ENCODE results near the gene OTX2. TPM values are rescaled to one million over a fixed set of nuclear protein-coding genes. Genes with fewer than 3 reads are reported as not detected.

Gene OTX2
- polyA plus RNA-seq (2011; rRNA removed) (not detected in 2 replicates), polyA plus RNA-seq (2017; fragmentation: RNase III; extraction: RNeasy Plus Mini Kit Qiagen cat#74134 plus additional on column Dnase treatment) (not detected in 3 replicates), polyA minus RNA-seq (2011; rRNA and poly(A)+ RNA removed) (not detected in 2 replicates)
- polyA plus RNA-seq (2012; cell fraction: cytosol; rRNA removed): not detected in 2 replicates
- polyA plus RNA-seq (2012; cell fraction: nucleus; rRNA removed): not detected in 2 replicates

DNA sequence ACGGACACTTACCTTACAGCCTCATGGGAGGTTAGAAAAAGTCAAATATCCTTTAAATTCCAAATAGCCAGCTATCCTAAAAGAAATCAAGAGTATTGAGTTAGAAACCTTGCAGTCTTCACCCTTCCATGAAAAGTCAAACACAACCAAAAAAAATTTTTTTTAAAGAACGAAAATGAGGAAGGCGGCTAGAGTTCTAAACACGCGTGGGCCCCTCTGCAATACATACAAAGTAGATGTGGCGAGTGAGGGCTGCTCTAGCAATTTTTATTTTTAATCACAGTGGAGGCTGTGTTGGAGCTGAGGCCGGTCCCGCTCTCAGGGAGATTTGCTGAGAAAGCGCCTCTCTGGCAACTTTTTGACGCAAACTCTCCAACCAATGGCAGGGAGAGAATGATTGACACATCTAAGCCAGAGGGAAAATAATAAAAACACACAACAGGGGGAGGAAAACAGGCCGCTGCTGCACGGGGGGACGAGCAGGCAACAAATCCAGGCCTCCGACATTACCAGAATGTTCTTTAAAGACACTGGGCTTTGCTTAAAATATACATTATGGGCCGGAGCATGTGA is at the start of gene OTX2:
Gene OTX2 (minus strand): TSS at position 333 of the 573 bp plus-strand sequence. CDS start 5,023 bp downstream, outside the sequence.
- Histone ChIP-seq H3K4me2 (no peak within 1 kb of the TSS), H3K4me3 (no peak within 1 kb of the TSS), H3K9me3 (no peaks in the 10 kb centered on the region; the same call in 2 of the 3 replicates), H3K4me1 (no peaks in the 10 kb centered on the region), H3K27ac (no peak within 1 kb of the TSS)
- FAIRE-seq (no peak), DNase-seq (ENCODE audit: low read depth in 1 of 2, low spot score in 1 of 2) (no peak), ATAC-seq (no peak)
- TF ChIP-seq CHD4 (IDR thresholded peaks at IDR 0.05; ENCODE audit: borderline replicate concordance) (no peak), HOXB13 (CRISPR knock-in tag; IDR thresholded peaks at IDR 0.05; ENCODE audit: low read depth) (no peak), POLR2A (IDR thresholded peaks at IDR 0.05; ENCODE audit: low read length) (no peak), FOSB (CRISPR knock-in tag; IDR thresholded peaks at IDR 0.05) (no peak), JUNB (IDR thresholded peaks at IDR 0.05) (no peak), FOSL2 (IDR thresholded peaks at IDR 0.05) (no peak), FOSL2 (CRISPR knock-in tag; IDR thresholded peaks at IDR 0.05) (no peak), NPAS2 (CRISPR knock-in tag; IDR thresholded peaks at IDR 0.05; ENCODE audit: borderline replicate concordance) (no peak), HOXB5 (CRISPR knock-in tag; IDR thresholded peaks at IDR 0.05) (no peak), ZNF302 (CRISPR knock-in tag; IDR thresholded peaks at IDR 0.05) (no peak), ZFP36 (IDR thresholded peaks at IDR 0.05; ENCODE audit: borderline replicate concordance, partially characterized antibody) (no peak), POLR2AphosphoS2 (conservative IDR thresholded peaks at IDR 0.05; ENCODE audit: low read length) (no peak), KDM1A (IDR thresholded peaks at IDR 0.05; ENCODE audit: low read depth) (no peak), NR3C1 (IDR thresholded peaks at IDR 0.05) (no peak), RCOR1 (IDR thresholded peaks at IDR 0.05; ENCODE audit: low read depth, low read length) (no peak)
- TF ChIP-seq, protein P1, sequence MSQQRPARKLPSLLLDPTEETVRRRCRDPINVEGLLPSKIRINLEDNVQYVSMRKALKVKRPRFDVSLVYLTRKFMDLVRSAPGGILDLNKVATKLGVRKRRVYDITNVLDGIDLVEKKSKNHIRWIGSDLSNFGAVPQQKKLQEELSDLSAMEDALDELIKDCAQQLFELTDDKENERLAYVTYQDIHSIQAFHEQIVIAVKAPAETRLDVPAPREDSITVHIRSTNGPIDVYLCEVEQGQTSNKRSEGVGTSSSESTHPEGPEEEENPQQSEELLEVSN (IDR thresholded peaks at IDR 0.05; ENCODE audit: borderline replicate concordance, low read depth): no peak
- TF ChIP-seq, protein P2, sequence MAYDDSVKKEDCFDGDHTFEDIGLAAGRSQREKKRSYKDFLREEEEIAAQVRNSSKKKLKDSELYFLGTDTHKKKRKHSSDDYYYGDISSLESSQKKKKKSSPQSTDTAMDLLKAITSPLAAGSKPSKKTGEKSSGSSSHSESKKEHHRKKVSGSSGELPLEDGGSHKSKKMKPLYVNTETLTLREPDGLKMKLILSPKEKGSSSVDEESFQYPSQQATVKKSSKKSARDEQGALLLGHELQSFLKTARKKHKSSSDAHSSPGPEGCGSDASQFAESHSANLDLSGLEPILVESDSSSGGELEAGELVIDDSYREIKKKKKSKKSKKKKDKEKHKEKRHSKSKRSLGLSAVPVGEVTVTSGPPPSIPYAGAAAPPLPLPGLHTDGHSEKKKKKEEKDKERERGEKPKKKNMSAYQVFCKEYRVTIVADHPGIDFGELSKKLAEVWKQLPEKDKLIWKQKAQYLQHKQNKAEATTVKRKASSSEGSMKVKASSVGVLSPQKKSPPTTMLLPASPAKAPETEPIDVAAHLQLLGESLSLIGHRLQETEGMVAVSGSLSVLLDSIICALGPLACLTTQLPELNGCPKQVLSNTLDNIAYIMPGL (CRISPR knock-in tag; IDR thresholded peaks at IDR 0.05; ENCODE audit: borderline replicate concordance): no peak
- TF ChIP-seq, protein P3, sequence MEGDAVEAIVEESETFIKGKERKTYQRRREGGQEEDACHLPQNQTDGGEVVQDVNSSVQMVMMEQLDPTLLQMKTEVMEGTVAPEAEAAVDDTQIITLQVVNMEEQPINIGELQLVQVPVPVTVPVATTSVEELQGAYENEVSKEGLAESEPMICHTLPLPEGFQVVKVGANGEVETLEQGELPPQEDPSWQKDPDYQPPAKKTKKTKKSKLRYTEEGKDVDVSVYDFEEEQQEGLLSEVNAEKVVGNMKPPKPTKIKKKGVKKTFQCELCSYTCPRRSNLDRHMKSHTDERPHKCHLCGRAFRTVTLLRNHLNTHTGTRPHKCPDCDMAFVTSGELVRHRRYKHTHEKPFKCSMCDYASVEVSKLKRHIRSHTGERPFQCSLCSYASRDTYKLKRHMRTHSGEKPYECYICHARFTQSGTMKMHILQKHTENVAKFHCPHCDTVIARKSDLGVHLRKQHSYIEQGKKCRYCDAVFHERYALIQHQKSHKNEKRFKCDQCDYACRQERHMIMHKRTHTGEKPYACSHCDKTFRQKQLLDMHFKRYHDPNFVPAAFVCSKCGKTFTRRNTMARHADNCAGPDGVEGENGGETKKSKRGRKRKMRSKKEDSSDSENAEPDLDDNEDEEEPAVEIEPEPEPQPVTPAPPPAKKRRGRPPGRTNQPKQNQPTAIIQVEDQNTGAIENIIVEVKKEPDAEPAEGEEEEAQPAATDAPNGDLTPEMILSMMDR (IDR thresholded peaks at IDR 0.05): no peak
- TF ChIP-seq, protein P4, sequence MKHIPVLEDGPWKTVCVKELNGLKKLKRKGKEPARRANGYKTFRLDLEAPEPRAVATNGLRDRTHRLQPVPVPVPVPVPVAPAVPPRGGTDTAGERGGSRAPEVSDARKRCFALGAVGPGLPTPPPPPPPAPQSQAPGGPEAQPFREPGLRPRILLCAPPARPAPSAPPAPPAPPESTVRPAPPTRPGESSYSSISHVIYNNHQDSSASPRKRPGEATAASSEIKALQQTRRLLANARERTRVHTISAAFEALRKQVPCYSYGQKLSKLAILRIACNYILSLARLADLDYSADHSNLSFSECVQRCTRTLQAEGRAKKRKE (CRISPR knock-in tag; IDR thresholded peaks at IDR 0.05; ENCODE audit: low read depth): no peak
- TF ChIP-seq, protein P5, sequence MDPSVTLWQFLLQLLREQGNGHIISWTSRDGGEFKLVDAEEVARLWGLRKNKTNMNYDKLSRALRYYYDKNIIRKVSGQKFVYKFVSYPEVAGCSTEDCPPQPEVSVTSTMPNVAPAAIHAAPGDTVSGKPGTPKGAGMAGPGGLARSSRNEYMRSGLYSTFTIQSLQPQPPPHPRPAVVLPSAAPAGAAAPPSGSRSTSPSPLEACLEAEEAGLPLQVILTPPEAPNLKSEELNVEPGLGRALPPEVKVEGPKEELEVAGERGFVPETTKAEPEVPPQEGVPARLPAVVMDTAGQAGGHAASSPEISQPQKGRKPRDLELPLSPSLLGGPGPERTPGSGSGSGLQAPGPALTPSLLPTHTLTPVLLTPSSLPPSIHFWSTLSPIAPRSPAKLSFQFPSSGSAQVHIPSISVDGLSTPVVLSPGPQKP (IDR thresholded peaks at IDR 0.05; ENCODE audit: low read depth, low read length): no peak
- POLR2A ChIA-PET: no interaction called here
- 66% methylated on average over 15 of the region's 15 CpGs for WGBS (ENCODE audit: missing lambda C conversion rate)
- CTCF ChIA-PET: no interaction called here

DNA sequence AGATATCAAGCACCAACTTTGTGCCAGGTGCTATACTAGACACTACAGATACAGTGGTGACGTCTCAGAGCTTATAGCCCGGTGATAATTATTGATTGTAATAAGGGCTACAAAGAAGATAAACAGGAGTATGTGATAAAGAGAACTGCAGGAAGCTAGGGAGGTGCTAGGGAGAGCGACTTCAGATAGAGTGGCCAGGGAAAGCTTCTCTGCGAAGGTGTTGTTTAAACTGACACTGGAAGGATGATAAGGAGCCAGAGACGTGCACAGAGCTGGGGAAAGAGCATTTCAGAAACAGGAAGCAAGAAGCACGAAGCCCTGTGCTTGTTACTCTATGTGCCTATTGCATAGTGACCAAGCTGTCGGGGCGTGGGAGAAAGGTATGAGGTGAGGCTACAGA is 48.1 kb upstream of the OTX2 start:
- no peaks in the 10 kb centered on the region for H3K4me1 ChIP-seq
- WGBS (ENCODE audit: missing lambda C conversion rate): 18% methylated on average over 8 of the region's 8 CpGs
- no peak overlapping the region for H3K4me2 ChIP-seq
- no peaks in the 10 kb centered on the region for H3K9me3 ChIP-seq
- ChIA-PET CTCF (interaction anchor here (0.6 kb wide), 1 partner anchor 223 kb away, joined by 3 read pairs; no protein-coding TSS in a partner anchor), POLR2A (no interaction called here)
- H3K4me3 ChIP-seq: no peak overlapping the region
- DNase-seq (ENCODE audit: low read depth in 1 of 2, low spot score in 1 of 2) (no peak), ATAC-seq (no peak), FAIRE-seq (no peak)
- no peak overlapping the region for H3K27ac ChIP-seq
- TF ChIP-seq HOXB13 (CRISPR knock-in tag; IDR thresholded peaks at IDR 0.05; ENCODE audit: low read depth): no peak
- no peak for TF ChIP-seq FOSL2 (IDR thresholded peaks at IDR 0.05)
- no peak for TF ChIP-seq FOSL2 (CRISPR knock-in tag; IDR thresholded peaks at IDR 0.05)
- TF ChIP-seq MAZ (IDR thresholded peaks at IDR 0.05; ENCODE audit: borderline replicate concordance, low read depth, low read length): no peak
- TF ChIP-seq HDAC2 (IDR thresholded peaks at IDR 0.05): no peak
- TF ChIP-seq RFX5 (IDR thresholded peaks at IDR 0.05): no peak
- TF ChIP-seq SREBF2 (IDR thresholded peaks at IDR 0.05): no peak
- no peak for TF ChIP-seq EHF (CRISPR knock-in tag; IDR thresholded peaks at IDR 0.05)
- no peak for TF ChIP-seq BHLHE40 (IDR thresholded peaks at IDR 0.05; ENCODE audit: low read depth, low read length)
- TF ChIP-seq, protein P6, sequence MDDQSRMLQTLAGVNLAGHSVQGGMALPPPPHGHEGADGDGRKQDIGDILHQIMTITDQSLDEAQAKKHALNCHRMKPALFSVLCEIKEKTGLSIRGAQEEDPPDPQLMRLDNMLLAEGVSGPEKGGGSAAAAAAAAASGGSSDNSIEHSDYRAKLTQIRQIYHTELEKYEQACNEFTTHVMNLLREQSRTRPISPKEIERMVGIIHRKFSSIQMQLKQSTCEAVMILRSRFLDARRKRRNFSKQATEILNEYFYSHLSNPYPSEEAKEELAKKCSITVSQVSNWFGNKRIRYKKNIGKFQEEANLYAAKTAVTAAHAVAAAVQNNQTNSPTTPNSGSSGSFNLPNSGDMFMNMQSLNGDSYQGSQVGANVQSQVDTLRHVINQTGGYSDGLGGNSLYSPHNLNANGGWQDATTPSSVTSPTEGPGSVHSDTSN (IDR thresholded peaks at IDR 0.05): no peak
- TF ChIP-seq CHD2 (IDR thresholded peaks at IDR 0.05; ENCODE audit: low read length, partially characterized antibody): no peak
- TF ChIP-seq POLR2AphosphoS2 (conservative IDR thresholded peaks at IDR 0.05; ENCODE audit: low read length): no peak
- TF ChIP-seq, protein P7, sequence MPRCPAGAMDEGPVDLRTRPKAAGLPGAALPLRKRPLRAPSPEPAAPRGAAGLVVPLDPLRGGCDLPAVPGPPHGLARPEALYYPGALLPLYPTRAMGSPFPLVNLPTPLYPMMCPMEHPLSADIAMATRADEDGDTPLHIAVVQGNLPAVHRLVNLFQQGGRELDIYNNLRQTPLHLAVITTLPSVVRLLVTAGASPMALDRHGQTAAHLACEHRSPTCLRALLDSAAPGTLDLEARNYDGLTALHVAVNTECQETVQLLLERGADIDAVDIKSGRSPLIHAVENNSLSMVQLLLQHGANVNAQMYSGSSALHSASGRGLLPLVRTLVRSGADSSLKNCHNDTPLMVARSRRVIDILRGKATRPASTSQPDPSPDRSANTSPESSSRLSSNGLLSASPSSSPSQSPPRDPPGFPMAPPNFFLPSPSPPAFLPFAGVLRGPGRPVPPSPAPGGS (IDR thresholded peaks at IDR 0.05): no peak
- TF ChIP-seq CBX8 (IDR thresholded peaks at IDR 0.05): no peak
